Hematopoietic multipotent progenitor cell treated with erythropoietin and hydrocortisone succinate and interleukin-3 and kit ligand, for 6 days (in vitro differentiated cells): ENCODE measurements around the gene UXS1.

Source experiments
- DNase-seq: peaks from one replicate; pipeline ENCODE4 v3.0.0-alpha.2; 2015

UXS1 gene

GRCh38 chr2:106073678-106074406, 120.3 kb downstream of the UXS1 start:
- DNase-seq: no peak

GRCh38 chr2:106070181-106070580, 123.9 kb downstream of the UXS1 start:
- DNase-seq: no peak

GRCh38 chr2:106068451-106068850, 125.7 kb downstream of the UXS1 start:
- peak; percentile 16 for DNase-seq

- no peak for DNase-seq
Measured at GRCh38 chr2:106065983-106066820, 127.9 kb downstream of the UXS1 start.

GRCh38 chr2:106065268-106065982, 128.7 kb downstream of the UXS1 start:
- peak; percentile 16 for DNase-seq

GRCh38 chr2:106063181-106063580, 130.9 kb downstream of the UXS1 start:
- no peak for DNase-seq

- no peak for DNase-seq
Measured at GRCh38 chr2:106062627-106063026, 131.5 kb downstream of the UXS1 start.

GRCh38 chr2:106061611-106062349, 132.3 kb downstream of the UXS1 start:
- no peak for DNase-seq

GRCh38 chr2:106059416-106060065, 134.6 kb downstream of the UXS1 start:
- DNase-seq: no peak

GRCh38 chr2:106058469-106059137, 135.5 kb downstream of the UXS1 start:
- no peak for DNase-seq

GRCh38 chr2:106057206-106057605, 136.9 kb downstream of the UXS1 start:
- DNase-seq: no peak

- no peak for DNase-seq
Measured at GRCh38 chr2:106054880-106055655, 139.0 kb downstream of the UXS1 start.

- no peak for DNase-seq
Measured at GRCh38 chr2:106054321-106054720, 139.8 kb downstream of the UXS1 start.

- DNase-seq: no peak
Measured at GRCh38 chr2:106053581-106053980, 140.5 kb downstream of the UXS1 start.

- no peak for DNase-seq
Measured at GRCh38 chr2:106053116-106053515, 141.0 kb downstream of the UXS1 start.

GRCh38 chr2:106044859-106045258, 149.2 kb downstream of the UXS1 start:
- DNase-seq: no peak

- no peak for DNase-seq
Measured at GRCh38 chr2:106044021-106044420, 150.1 kb downstream of the UXS1 start.
